ENCODE data around the gene CALY.

CALY gene

DNA sequence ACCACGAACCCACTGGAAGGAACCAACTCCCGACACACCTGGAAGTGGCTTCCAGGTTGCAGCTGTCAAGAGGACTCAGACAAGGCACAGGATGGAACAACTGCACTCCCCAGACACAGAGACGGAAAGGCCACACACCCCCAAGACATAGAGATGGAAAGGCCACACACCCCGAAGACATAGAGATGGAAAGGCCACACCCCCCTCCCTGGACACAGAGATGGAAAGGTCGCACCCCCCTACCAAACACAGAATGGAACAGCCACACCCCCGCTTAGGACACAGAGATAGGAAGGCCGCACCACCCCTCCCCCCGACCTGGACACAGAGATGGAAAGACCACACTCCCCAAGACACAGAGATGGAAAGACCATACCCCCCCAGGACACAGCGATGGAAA lies 20.4 kb downstream of the CALY start (continued):
- TF ChIP-seq, protein P1, sequence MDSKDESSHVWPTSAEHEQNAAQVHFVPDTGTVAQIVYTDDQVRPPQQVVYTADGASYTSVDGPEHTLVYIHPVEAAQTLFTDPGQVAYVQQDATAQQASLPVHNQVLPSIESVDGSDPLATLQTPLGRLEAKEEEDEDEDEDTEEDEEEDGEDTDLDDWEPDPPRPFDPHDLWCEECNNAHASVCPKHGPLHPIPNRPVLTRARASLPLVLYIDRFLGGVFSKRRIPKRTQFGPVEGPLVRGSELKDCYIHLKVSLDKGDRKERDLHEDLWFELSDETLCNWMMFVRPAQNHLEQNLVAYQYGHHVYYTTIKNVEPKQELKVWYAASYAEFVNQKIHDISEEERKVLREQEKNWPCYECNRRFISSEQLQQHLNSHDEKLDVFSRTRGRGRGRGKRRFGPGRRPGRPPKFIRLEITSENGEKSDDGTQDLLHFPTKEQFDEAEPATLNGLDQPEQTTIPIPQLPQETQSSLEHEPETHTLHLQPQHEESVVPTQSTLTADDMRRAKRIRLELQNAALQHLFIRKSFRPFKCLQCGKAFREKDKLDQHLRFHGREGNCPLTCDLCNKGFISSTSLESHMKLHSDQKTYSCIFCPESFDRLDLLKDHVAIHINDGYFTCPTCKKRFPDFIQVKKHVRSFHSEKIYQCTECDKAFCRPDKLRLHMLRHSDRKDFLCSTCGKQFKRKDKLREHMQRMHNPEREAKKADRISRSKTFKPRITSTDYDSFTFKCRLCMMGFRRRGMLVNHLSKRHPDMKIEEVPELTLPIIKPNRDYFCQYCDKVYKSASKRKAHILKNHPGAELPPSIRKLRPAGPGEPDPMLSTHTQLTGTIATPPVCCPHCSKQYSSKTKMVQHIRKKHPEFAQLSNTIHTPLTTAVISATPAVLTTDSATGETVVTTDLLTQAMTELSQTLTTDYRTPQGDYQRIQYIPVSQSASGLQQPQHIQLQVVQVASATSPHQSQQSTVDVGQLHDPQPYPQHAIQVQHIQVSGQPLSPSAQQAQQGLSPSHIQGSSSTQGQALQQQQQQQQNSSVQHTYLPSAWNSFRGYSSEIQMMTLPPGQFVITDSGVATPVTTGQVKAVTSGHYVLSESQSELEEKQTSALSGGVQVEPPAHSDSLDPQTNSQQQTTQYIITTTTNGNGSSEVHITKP (tag by site-specific recombination; IDR thresholded peaks at IDR 0.05) = peak; percentile 94
- TF ChIP-seq KLF9 (tag by site-specific recombination; IDR thresholded peaks at IDR 0.05; ENCODE audit: low read depth) (peak; percentile 15; the same call in 1 of the 2 replicates), ZNF341 (tag by site-specific recombination; IDR thresholded peaks at IDR 0.05; ENCODE audit: low read depth) (peak; percentile 78), ZNF777 (tag by site-specific recombination; IDR thresholded peaks at IDR 0.05; ENCODE audit: borderline replicate concordance) (no peak), ZNF157 (tag by site-specific recombination; IDR thresholded peaks at IDR 0.05) (no peak), GLI4 (tag by site-specific recombination; IDR thresholded peaks at IDR 0.05) (no peak), ZBTB7A (tag by site-specific recombination; IDR thresholded peaks at IDR 0.05; ENCODE audit: low read depth) (0 out of 2 replicates have a peak, but pooled peaks have one; percentile 16)
- TF ChIP-seq, protein P2, sequence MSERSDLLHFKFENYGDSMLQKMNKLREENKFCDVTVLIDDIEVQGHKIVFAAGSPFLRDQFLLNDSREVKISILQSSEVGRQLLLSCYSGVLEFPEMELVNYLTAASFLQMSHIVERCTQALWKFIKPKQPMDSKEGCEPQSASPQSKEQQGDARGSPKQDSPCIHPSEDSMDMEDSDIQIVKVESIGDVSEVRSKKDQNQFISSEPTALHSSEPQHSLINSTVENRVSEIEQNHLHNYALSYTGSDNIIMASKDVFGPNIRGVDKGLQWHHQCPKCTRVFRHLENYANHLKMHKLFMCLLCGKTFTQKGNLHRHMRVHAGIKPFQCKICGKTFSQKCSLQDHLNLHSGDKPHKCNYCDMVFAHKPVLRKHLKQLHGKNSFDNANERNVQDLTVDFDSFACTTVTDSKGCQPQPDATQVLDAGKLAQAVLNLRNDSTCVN (tag by site-specific recombination; optimal IDR thresholded peaks at IDR 0.05) = peak; percentile 14

DNA sequence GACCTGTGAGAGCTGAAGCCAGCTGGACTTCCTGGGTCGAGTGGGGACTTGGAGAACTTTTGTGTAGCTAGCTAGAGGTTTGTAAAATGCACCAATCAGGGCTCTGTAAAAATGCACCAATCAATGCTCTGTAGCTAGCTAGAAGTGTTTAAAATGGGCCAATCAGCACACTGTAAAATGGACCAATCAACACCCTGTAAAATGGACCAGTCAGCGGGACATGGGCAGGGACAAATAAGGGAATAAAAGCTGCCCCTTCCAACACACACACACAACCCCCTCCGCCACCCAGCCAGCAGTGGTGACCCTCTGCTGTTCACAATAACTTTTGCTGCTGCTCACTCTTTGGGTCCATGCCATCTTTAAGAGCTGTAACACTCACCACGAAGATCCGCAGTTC lies 20.8 kb downstream of the CALY start:
- Histone ChIP-seq H3K4me3 (ENCODE audit: low read depth, low read length) (no peak overlapping the region), H3K36me3 (ENCODE audit: control insufficient read depth in 2 of 2, insufficient read depth in 1 of 2, low read length in 2 of 2) (peaks cover 2 to 24% of the 10 kb centered on the region in 2 experiments; a peak in 2 of 3 replicates), H3K4me1 (ENCODE audit: control insufficient read depth, insufficient read depth, low read length) (no peaks in the 10 kb centered on the region), H3K9me3 (ENCODE audit: control insufficient read depth, insufficient read depth, low read depth, low read length) (no peaks in the 10 kb centered on the region), H3K27ac (ENCODE audit: extremely low read depth, low read depth, low read length) (no peak overlapping the region)
- TF ChIP-seq, protein P3, sequence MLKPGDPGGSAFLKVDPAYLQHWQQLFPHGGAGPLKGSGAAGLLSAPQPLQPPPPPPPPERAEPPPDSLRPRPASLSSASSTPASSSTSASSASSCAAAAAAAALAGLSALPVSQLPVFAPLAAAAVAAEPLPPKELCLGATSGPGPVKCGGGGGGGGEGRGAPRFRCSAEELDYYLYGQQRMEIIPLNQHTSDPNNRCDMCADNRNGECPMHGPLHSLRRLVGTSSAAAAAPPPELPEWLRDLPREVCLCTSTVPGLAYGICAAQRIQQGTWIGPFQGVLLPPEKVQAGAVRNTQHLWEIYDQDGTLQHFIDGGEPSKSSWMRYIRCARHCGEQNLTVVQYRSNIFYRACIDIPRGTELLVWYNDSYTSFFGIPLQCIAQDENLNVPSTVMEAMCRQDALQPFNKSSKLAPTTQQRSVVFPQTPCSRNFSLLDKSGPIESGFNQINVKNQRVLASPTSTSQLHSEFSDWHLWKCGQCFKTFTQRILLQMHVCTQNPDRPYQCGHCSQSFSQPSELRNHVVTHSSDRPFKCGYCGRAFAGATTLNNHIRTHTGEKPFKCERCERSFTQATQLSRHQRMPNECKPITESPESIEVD (tag by site-specific recombination; IDR thresholded peaks at IDR 0.05) = no peak
- TF ChIP-seq SP2 (tag by site-specific recombination; IDR thresholded peaks at IDR 0.05) (peak; percentile 70), SP3 (tag by site-specific recombination; IDR thresholded peaks at IDR 0.05) (peak; percentile 14; the same call in 1 of the 2 replicates)
- ChIA-PET CTCF (interaction anchor here (0.6 to 3.3 kb wide), 4 partner anchors 9 to 85 kb away, joined by 3 to 20 read pairs (median 3); no protein-coding TSS in a partner anchor), POLR2A (interaction anchor here (2.8 kb wide), 1 partner anchor 8 kb away, joined by 15 read pairs; no protein-coding TSS in a partner anchor)

DNA sequence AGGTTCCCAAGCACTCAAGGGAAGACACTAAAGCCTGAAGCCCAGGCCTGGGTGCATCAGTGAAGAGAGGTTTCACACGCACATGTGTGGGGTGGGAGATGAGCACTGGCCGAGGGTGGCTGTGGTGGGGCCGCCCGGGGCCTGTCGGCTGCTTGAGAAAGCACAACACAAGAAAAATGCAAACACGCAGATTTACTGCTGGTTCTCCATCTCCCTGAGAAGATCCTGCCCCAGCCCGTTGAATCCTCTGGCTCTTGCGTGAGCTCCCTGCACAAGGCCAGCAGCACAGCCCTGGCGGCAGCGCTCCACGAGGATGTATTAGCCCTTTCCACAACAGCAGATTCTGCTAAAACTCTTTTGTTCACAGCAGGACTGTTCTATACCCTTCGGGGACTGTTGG lies 21.8 kb downstream of the CALY start:
- TF ChIP-seq ZNF132 (tag by site-specific recombination; IDR thresholded peaks at IDR 0.05; ENCODE audit: borderline replicate concordance) = no peak
- TF ChIP-seq ZNF610 (tag by site-specific recombination; IDR thresholded peaks at IDR 0.05; ENCODE audit: borderline replicate concordance) = no peak
- TF ChIP-seq, protein P4, sequence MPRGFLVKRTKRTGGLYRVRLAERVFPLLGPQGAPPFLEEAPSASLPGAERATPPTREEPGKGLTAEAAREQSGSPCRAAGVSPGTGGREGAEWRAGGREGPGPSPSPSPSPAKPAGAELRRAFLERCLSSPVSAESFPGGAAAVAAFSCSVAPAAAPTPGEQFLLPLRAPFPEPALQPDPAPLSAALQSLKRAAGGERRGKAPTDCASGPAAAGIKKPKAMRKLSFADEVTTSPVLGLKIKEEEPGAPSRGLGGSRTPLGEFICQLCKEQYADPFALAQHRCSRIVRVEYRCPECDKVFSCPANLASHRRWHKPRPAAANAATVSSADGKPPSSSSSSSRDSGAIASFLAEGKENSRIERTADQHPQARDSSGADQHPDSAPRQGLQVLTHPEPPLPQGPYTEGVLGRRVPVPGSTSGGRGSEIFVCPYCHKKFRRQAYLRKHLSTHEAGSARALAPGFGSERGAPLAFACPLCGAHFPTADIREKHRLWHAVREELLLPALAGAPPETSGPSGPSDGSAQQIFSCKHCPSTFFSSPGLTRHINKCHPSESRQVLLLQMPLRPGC (tag by site-specific recombination; IDR thresholded peaks at IDR 0.05) = no peak
- TF ChIP-seq, protein P5, sequence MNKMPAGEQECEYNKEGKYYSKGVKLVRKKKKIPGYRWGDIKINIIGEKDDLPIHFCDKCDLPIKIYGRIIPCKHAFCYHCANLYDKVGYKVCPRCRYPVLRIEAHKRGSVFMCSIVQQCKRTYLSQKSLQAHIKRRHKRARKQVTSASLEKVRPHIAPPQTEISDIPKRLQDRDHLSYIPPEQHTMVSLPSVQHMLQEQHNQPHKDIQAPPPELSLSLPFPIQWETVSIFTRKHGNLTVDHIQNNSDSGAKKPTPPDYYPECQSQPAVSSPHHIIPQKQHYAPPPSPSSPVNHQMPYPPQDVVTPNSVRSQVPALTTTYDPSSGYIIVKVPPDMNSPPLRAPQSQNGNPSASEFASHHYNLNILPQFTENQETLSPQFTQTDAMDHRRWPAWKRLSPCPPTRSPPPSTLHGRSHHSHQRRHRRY (tag by site-specific recombination; IDR thresholded peaks at IDR 0.05) = no peak
- TF ChIP-seq, protein P6, sequence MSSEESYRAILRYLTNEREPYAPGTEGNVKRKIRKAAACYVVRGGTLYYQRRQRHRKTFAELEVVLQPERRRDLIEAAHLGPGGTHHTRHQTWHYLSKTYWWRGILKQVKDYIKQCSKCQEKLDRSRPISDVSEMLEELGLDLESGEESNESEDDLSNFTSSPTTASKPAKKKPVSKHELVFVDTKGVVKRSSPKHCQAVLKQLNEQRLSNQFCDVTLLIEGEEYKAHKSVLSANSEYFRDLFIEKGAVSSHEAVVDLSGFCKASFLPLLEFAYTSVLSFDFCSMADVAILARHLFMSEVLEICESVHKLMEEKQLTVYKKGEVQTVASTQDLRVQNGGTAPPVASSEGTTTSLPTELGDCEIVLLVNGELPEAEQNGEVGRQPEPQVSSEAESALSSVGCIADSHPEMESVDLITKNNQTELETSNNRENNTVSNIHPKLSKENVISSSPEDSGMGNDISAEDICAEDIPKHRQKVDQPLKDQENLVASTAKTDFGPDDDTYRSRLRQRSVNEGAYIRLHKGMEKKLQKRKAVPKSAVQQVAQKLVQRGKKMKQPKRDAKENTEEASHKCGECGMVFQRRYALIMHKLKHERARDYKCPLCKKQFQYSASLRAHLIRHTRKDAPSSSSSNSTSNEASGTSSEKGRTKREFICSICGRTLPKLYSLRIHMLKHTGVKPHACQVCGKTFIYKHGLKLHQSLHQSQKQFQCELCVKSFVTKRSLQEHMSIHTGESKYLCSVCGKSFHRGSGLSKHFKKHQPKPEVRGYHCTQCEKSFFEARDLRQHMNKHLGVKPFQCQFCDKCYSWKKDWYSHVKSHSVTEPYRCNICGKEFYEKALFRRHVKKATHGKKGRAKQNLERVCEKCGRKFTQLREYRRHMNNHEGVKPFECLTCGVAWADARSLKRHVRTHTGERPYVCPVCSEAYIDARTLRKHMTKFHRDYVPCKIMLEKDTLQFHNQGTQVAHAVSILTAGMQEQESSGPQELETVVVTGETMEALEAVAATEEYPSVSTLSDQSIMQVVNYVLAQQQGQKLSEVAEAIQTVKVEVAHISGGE (tag by site-specific recombination; conservative IDR thresholded peaks at IDR 0.05; ENCODE audit: low read depth) = no peak
- Histone ChIP-seq H3K4me3 (ENCODE audit: low read depth, low read length) (no peak overlapping the region), H3K36me3 (ENCODE audit: control insufficient read depth in 2 of 2, insufficient read depth in 1 of 2, low read length in 2 of 2) (peaks cover 7 to 34% of the 10 kb centered on the region in 2 experiments; a peak in 2 of 3 replicates), H3K9me3 (ENCODE audit: control insufficient read depth, insufficient read depth, low read depth, low read length) (no peaks in the 10 kb centered on the region), H3K4me1 (ENCODE audit: control insufficient read depth, insufficient read depth, low read length) (no peaks in the 10 kb centered on the region), H3K27ac (ENCODE audit: extremely low read depth, low read depth, low read length) (no peak overlapping the region)
- ChIA-PET CTCF (interaction anchor here (0.8 to 3.3 kb wide), 3 partner anchors 14 to 153 kb away, joined by 3 to 20 read pairs (median 3); no protein-coding TSS in a partner anchor), POLR2A (interaction anchor here (2.8 kb wide), 1 partner anchor 9 kb away, joined by 15 read pairs; no protein-coding TSS in a partner anchor)
